Effector memory CD8-positive, alpha-beta T cell (primary cell): ENCODE results near the gene GIMAP7.
A peak's percentile ranks its signal among the peaks of the same experiment; 100 is the strongest.

ENCODE experiments used
- ATAC-seq: fragments of 150-1000 bp; cut with Tn5 transposase; replicated peaks from 2 replicates; pipeline ENCODE4 v1.10.0; 2021; ENCODE audit warnings: mild to moderate bottlenecking, moderate library complexity
- DNase-seq, 3 experiments: peaks; one replicate each; pipeline ENCODE4 v3.0.0; 2021
- H3K27ac Mint-ChIP-seq, 2 donors: one replicate each; pipeline ENCODE4 v1.8.0; 2022; ENCODE audit warnings: mild to moderate bottlenecking in 2 of 2, mixed read lengths in 2 of 2, moderate library complexity in 2 of 2
- H3K27me3 Mint-ChIP-seq, 2 donors: one replicate each; pipeline ENCODE4 v1.8.0; 2022; ENCODE audit warnings: mixed read lengths in 2 of 2
- H3K36me3 Mint-ChIP-seq: one replicate; pipeline ENCODE4 v1.8.0; 2022; ENCODE audit warnings: mild to moderate bottlenecking, moderate library complexity, mixed read lengths; ENCODE audit not compliant: insufficient read depth
- H3K4me1 Mint-ChIP-seq, 2 donors: one replicate each; pipeline ENCODE4 v1.8.0; 2022; ENCODE audit warnings: low read depth in 2 of 2, mixed read lengths in 2 of 2
- H3K4me3 Mint-ChIP-seq, 2 donors: one replicate each; pipeline ENCODE4 v1.8.0; 2022; ENCODE audit warnings: mild to moderate bottlenecking in 2 of 2, mixed read lengths in 2 of 2, moderate library complexity in 2 of 2
- H3K9me3 Mint-ChIP-seq, 2 donors: one replicate each; pipeline ENCODE4 v1.8.0; 2022; ENCODE audit warnings: mixed read lengths in 2 of 2

Gene GIMAP7

DNA sequence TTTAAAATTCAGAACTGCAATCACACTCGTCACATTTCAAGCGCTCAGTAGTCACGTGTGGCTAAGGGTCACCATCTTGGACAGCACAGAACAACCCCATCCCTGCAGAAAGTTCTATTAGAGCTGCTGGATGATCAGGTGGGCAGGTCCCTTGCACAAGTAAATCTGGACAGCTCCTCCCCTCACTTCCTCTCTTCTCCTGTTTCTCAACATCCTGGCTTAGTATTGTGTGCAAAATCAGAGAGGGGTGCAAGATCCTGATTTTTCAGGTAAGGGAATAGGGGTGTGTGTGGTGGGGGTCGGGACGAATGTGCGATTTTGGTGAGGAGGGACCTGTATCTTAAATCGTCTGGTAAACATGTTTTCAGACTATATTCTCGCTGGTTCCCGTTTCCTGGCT lies 52.5 kb downstream of the GIMAP7 start, which contains the start of gene GIMAP4:
Gene GIMAP4 (plus strand): TSS at position 222 of the 400 bp plus-strand sequence. CDS start 2,512 bp downstream, outside the sequence.
- no peak for DNase-seq
- peak within 1 kb of the TSS; percentile 87 to 94 for H3K4me3 Mint-ChIP-seq
- peak within 1 kb of the TSS; percentile 88 to 92 for H3K27ac Mint-ChIP-seq
- H3K9me3 Mint-ChIP-seq, result peaks cover under 1 to 2% of the 10 kb centered on the region in 2 donors
- peaks cover 39% of the 10 kb centered on the region for H3K36me3 Mint-ChIP-seq
- ATAC-seq, result peak; percentile 63
- peaks cover 48 to 60% of the 10 kb centered on the region in 2 donors for H3K4me1 Mint-ChIP-seq
- no peaks in the 10 kb centered on the region for H3K27me3 Mint-ChIP-seq

DNA sequence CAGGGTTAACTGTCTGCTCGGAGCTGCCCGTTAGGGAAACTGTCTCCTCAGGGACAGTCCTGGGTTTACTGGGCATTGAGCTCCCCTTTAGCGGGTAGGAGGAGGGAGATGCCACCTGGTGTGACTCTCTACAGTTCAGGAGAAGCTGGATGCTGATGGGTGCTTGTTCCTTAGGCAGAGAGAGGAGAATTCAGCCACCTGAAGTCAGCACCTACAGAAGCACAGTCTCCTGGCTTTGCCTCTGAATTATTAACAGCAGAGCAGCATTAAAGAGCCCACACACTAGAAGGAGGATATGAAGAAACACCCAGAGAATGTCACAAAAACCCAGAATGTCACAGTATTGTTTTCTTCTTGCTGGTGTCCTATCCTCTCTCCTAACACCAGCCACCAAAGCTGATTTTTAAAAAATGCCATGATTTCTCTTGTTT lies 53.2 kb downstream of the GIMAP7 start:
- H3K27ac Mint-ChIP-seq, result peak overlapping the region; percentile 88 to 92
- H3K4me3 Mint-ChIP-seq, result peak overlapping the region; percentile 87 to 94
- H3K9me3 Mint-ChIP-seq, result peaks cover 8% of the 10 kb centered on the region in 2 donors
- peaks cover 54 to 61% of the 10 kb centered on the region in 2 donors for H3K4me1 Mint-ChIP-seq
- DNase-seq (no peak), ATAC-seq (peak; percentile 28)
- H3K27me3 Mint-ChIP-seq, result no peaks in the 10 kb centered on the region
- H3K36me3 Mint-ChIP-seq, result peaks cover 47% of the 10 kb centered on the region

GRCh38 chr7:150568714-150569113 lies 54.0 kb downstream of the GIMAP7 start:
- ATAC-seq, result peak; percentile 49
- H3K9me3 Mint-ChIP-seq, result peaks cover 8 to 9% of the 10 kb centered on the region in 2 donors
- peak overlapping the region; percentile 88 to 92 for H3K27ac Mint-ChIP-seq
- H3K36me3 Mint-ChIP-seq, result peaks cover 52% of the 10 kb centered on the region
- H3K27me3 Mint-ChIP-seq, result no peaks in the 10 kb centered on the region
- no peak for DNase-seq
- peak overlapping the region; percentile 87 to 94 for H3K4me3 Mint-ChIP-seq
- peaks cover 49 to 54% of the 10 kb centered on the region in 2 donors for H3K4me1 Mint-ChIP-seq

- Mint-ChIP-seq H3K36me3 (peaks cover 52% of the 10 kb centered on the region), H3K4me1 (peaks cover 42 to 49% of the 10 kb centered on the region in 2 donors), H3K4me3 (peak overlapping the region; percentile 87 to 94), H3K27ac (peak overlapping the region; percentile 88 to 92), H3K27me3 (no peaks in the 10 kb centered on the region), H3K9me3 (peaks cover 8 to 9% of the 10 kb centered on the region in 2 donors)
- DNase-seq, result no peak
- ATAC-seq, result no peak
Measured at GRCh38 chr7:150569245-150569955, 54.7 kb downstream of the GIMAP7 start.
